HCT116 (cell line): ENCODE results near the gene SAMD7. TPM values are rescaled to one million over a fixed set of nuclear protein-coding genes. Genes with fewer than 3 reads are reported as not detected.

Experiments
- ATAC-seq: fragments of 200-7000 bp; cut with Tn5 transposase; 2 replicates; pipeline ENCODE4 v1.9.1; 2020; ENCODE audit warnings: mild to moderate bottlenecking, moderate library complexity
- BruUV-seq: library from RNA; stranded (reverse); fragments of 400-500 nt; replicated peaks from 2 replicates; lab custom pipeline; 2021; lab: Mats Ljungman, UMichigan
- CTCF ChIA-PET: fragments of 300-600 bp; sonication (Branson Sonifier 250); formaldehyde crosslinking; loops from one replicate; lab custom pipeline; 2021; ENCODE audit warnings: antibody characterized with exemption; lab: Charles Lee
- POLR2A ChIA-PET: fragments of 300-600, 350-600 bp; sonication (Branson Sonifier 250); formaldehyde crosslinking; loops from one replicate; lab custom pipeline; 2021; ENCODE audit warnings: antibody characterized with exemption; lab: Charles Lee
- RAD21 ChIA-PET, 2 experiments: fragments of 300-600 bp; sonication (Branson Sonifier 250); formaldehyde crosslinking; loops; one replicate each; lab custom pipeline; 2023; ENCODE audit warnings: low total read pairs in 2 of 2; ENCODE audit not compliant: uncharacterized antibody in 2 of 2, unreplicated experiment in 2 of 2, low non-redundant PET in 1 of 2; lab: Charles Lee
- DNase-seq: peaks from one replicate; pipeline ENCODE4 v3.0.0-alpha.2; 2010; ENCODE audit warnings: low read depth, low spot score
- H2AFZ ChIP-seq: fragments of 200-600 bp; shearing (Covaris generic), sonication (generic); 2 replicates; pipeline ENCODE4 v1.6.1; 2017; ENCODE audit warnings: low read depth, mixed run types, mixed read lengths, antibody characterized with exemption, low read length; ENCODE audit not compliant: poor library complexity, severe bottlenecking
- H3K27ac ChIP-seq: 2 replicates; pipeline ENCODE4 v1.5.1; 2012; ENCODE audit warnings: low read depth, low read length
- H3K27me3 ChIP-seq: fragments of 200-600 bp; sonication (generic); 2 replicates; pipeline ENCODE4 v1.6.1; 2016; ENCODE audit warnings: mixed run types, low read length, mixed read lengths; ENCODE audit not compliant: insufficient read depth
- H3K36me3 ChIP-seq, 2 experiments: fragments of 200-500 bp in 1 of 2; fragments of 200-600 bp in 1 of 2; sonication (Bioruptor generic) in 1 of 2; sonication (generic) in 1 of 2; 2 replicates each; pipeline versions ENCODE4 v1.5.1 to v1.6.1; 2014 to 2016; ENCODE audit warnings: low read length in 2 of 2, inconsistent platforms in 1 of 2, mixed read lengths in 1 of 2, mixed run types in 1 of 2; ENCODE audit not compliant: insufficient read depth in 2 of 2, control insufficient read depth in 1 of 2
- H3K4me1 ChIP-seq, 2 experiments: fragments of 200-600 bp in 1 of 2; sonication (generic) in 1 of 2; 2 replicates each; pipeline versions ENCODE4 v1.5.1 to v1.6.1; 2012 to 2017; ENCODE audit warnings: low read length in 2 of 2, inconsistent platforms in 1 of 2, mild to moderate bottlenecking in 1 of 2, mixed read lengths in 1 of 2, mixed run types in 1 of 2, moderate library complexity in 1 of 2; ENCODE audit not compliant: insufficient read depth in 2 of 2, control insufficient read depth in 1 of 2
- H3K4me2 ChIP-seq: fragments of 200-600 bp; sonication (generic); 2 replicates; pipeline ENCODE4 v1.6.1; 2017; ENCODE audit warnings: mixed run types, low read length, mixed read lengths
- H3K4me3 ChIP-seq, 2 experiments: fragments of 200-600 bp in 1 of 2; sonication (generic) in 1 of 2; replicated peaks in 1 of 2; 2 replicates each; pipeline ENCODE4 v1.5.1; 2011 to 2016; ENCODE audit warnings: low read length in 2 of 2, control low read depth in 1 of 2, low read depth in 1 of 2, mild to moderate bottlenecking in 1 of 2, mixed read lengths in 1 of 2, mixed run types in 1 of 2
- H3K79me2 ChIP-seq: fragments of 200-600 bp; sonication (generic); 2 replicates; pipeline ENCODE4 v1.6.1; 2017; ENCODE audit warnings: mild to moderate bottlenecking, mixed run types, low read length, moderate library complexity, mixed read lengths; ENCODE audit not compliant: insufficient read depth
- H3K9ac ChIP-seq: fragments of 200-600 bp; sonication (generic); 2 replicates; pipeline ENCODE4 v1.6.1; 2016; ENCODE audit warnings: low read length, mixed read lengths
- H3K9me2 ChIP-seq: fragments of 200-600 bp; sonication (generic), shearing (Covaris generic); 2 replicates; pipeline ENCODE4 v1.6.1; 2017; ENCODE audit warnings: mixed run types, mild to moderate bottlenecking, moderate library complexity; ENCODE audit not compliant: insufficient read depth
- H3K9me3 ChIP-seq, 2 experiments: fragments of 200-500 bp in 1 of 2; fragments of 200-600 bp in 1 of 2; sonication (Bioruptor generic) in 1 of 2; sonication (generic) in 1 of 2; 2 replicates each; pipeline ENCODE4 v1.6.1; 2014 to 2017; ENCODE audit warnings: low read length in 2 of 2, mixed read lengths in 2 of 2, inconsistent platforms in 1 of 2, low read depth in 1 of 2, mild to moderate bottlenecking in 1 of 2, mixed run types in 1 of 2, moderate library complexity in 1 of 2; ENCODE audit not compliant: control insufficient read depth in 1 of 2, insufficient read depth in 1 of 2
- H4K20me1 ChIP-seq: fragments of 200-600 bp; sonication (generic), shearing (Covaris generic); 2 replicates; pipeline ENCODE4 v1.6.1; 2017; ENCODE audit warnings: mixed run types, mild to moderate bottlenecking, moderate library complexity; ENCODE audit not compliant: insufficient read depth
- ATF3 ChIP-seq: IDR thresholded peaks from 2 replicates; pipeline ENCODE4 v1.6.1; 2012
- CBX3 ChIP-seq: IDR thresholded peaks from 2 replicates; pipeline ENCODE4 v1.6.1; 2012; ENCODE audit warnings: low read depth
- CEBPB ChIP-seq: IDR thresholded peaks from 2 replicates; pipeline ENCODE4 v1.6.1; 2012; ENCODE audit warnings: low read depth
- EGR1 ChIP-seq: IDR thresholded peaks from 2 replicates; pipeline ENCODE4 v1.6.1; 2012; ENCODE audit warnings: low read depth
- ELF1 ChIP-seq: IDR thresholded peaks from 2 replicates; pipeline ENCODE4 v1.6.1; 2012; ENCODE audit warnings: low read depth, borderline replicate concordance
- FOSL1 ChIP-seq: IDR thresholded peaks from 2 replicates; pipeline ENCODE4 v1.6.1; 2012; ENCODE audit warnings: low read depth
- JUND ChIP-seq: IDR thresholded peaks from 2 replicates; pipeline ENCODE4 v1.6.1; 2012
- MAX ChIP-seq: IDR thresholded peaks from 2 replicates; pipeline ENCODE4 v1.6.1; 2012
- POLR2AphosphoS5 ChIP-seq: IDR thresholded peaks from 2 replicates; pipeline ENCODE4 v1.6.1; 2011; ENCODE audit warnings: mild to moderate bottlenecking, low read depth, low read length, moderate library complexity
- RAD21 ChIP-seq: IDR thresholded peaks from 2 replicates; pipeline ENCODE4 v1.6.1; 2012; ENCODE audit warnings: low read depth, mild to moderate bottlenecking
- REST ChIP-seq: IDR thresholded peaks from 2 replicates; pipeline ENCODE4 v1.6.1; 2012; ENCODE audit warnings: low read depth
- SIN3A ChIP-seq: IDR thresholded peaks from 2 replicates; pipeline ENCODE4 v1.6.1; 2012; ENCODE audit warnings: low read depth
- ZBTB33 ChIP-seq: IDR thresholded peaks from 2 replicates; pipeline ENCODE4 v1.6.1; 2011; ENCODE audit warnings: mild to moderate bottlenecking, low read length, moderate library complexity; ENCODE audit not compliant: insufficient replicate concordance; ENCODE audit errors: extremely low read depth
- intact Hi-C: fragments of 100-400 bp; cut with micrococcal nuclease; formaldehyde crosslinking; loops from 2 replicates; pipeline ENCODE4 v1.10.0; 2022
- total RNA-seq: library from RNA; stranded (reverse); gene quantifications from one replicate; pipeline ENCODE4 v1.2.1, GENCODE V29; 2021; ENCODE audit not compliant: unreplicated experiment

Gene SAMD7
- total RNA-seq, 1 experiment from 2014 or later: not detected

GRCh38 chr3:169969174-169970095 is 58.1 kb downstream of the SAMD7 start:
- H3K4me1 ChIP-seq: peaks cover 3 to 15% of the 10 kb centered on the region in 2 experiments; a peak in 3 of 4 replicates
- H3K79me2 ChIP-seq: peaks cover 77% of the 10 kb centered on the region
- no peak overlapping the region for H3K27ac ChIP-seq
- ChIA-PET CTCF (no interaction called here), RAD21 (no interaction called here), POLR2A (no interaction called here)
- peaks cover 5% of the 10 kb centered on the region; the same call in 1 of the 2 replicates for H4K20me1 ChIP-seq
- H2AFZ ChIP-seq: no peak overlapping the region
- DNase-seq (no peak), ATAC-seq (no peak)
- H3K4me2 ChIP-seq: no peak overlapping the region
- H3K9me3 ChIP-seq: no peaks in the 10 kb centered on the region
- TF ChIP-seq CEBPB (no peak), EGR1 (no peak), FOSL1 (no peak), CBX3 (no peak), RAD21 (no peak), SIN3A (no peak), ELF1 (no peak), ZBTB33 (no peak), ATF3 (no peak), POLR2AphosphoS5 (no peak), JUND (no peak), REST (no peak), MAX (no peak)
- intact Hi-C loops: loop anchor here (5.0 kb wide), 1 partner anchor 207 kb away; no protein-coding TSS in a partner anchor
- H3K4me3 ChIP-seq: no peak overlapping the region
- BruUV-seq: no TSS peak
- no peaks in the 10 kb centered on the region for H3K36me3 ChIP-seq
- no peaks in the 10 kb centered on the region for H3K9me2 ChIP-seq
- no peak overlapping the region for H3K9ac ChIP-seq
- no peaks in the 10 kb centered on the region for H3K27me3 ChIP-seq
